ENCODE data around the gene CYP11A1.
"Not testable (repeated sequence)": the region's sequence is repeated elsewhere in the genome, so short reads cannot be mapped to it uniquely, and the experiment has no call there.

The CYP11A1 gene

DNA sequence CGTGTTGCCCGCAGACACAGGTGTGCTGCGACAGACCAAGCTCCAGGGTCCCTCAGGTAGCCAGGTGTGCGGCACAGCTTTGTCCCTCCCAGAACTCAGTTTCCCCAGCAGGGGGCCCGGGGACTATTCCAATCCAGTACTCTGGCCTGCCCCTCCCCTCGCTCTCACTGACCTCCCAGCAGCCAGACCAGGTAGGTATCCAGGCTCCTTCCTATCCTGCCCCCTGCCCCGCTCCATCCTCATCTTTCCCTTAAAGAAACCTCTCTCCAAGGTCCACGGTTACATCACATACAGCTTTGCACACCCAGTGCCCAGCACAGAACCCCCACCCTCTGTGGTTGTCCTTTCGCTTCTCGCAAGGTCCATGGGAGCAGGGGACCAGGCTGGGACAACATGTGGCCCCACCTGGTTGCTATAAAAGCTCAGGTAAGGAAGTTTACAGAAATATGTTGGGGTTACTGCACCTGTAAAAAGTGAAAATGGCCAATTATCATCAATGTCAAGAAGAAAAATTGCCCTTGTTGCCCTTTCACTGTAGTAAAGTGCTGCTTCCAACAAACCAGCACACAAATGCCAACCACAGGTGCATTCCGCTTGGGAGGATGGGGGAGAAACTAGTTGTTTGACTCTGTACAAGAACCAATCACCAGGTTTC, 7.3 kb upstream of the CYP11A1 start:
- no peak for DNase-seq (ENCODE audit: low read depth)

DNA sequence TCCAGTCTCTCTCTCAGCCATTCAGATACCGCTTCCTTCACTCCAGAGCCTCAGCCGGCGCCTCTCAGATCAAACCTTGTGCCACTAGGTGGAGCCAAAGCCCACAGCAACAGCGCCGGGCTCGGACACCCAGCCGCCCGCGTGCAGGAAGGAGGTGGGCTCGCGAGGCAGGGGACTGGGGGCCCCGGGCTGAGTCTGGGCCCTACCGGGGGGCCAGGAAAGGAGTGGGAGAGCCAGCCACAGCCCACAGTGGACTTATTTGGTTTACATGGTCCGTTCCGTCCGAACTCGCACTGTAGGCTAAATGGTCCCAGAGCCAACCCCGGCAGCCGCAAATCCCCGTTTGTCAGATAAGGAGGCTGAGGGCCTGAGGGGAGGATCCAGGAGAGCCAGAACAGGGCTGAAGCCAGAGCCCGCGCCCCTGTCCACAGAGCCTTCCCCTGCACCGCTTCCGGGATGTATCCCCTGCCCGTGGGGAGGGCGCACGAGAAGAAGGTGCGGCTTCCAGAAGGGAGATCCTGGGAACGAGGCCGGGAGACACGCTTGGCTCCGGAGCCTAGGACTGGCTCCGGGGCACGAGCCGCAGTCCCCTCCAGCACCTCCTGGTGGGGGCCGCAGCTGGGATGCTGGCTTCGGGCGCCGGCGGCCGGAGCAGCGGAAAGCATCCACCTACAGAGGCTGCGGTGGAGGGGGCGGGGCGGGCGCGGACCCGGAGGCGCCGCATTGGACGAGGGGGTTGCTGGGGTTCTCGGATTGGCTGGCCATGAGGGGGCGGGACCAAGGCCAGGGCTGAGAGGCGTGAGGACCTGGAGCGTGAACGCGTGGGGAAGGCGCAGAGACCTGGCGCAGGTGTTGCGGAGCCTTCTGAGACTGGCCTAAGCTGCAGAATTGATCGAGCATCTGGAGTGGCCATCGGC, 6.5 kb upstream of the CYP11A1 start:
- peak; percentile 41 for DNase-seq (ENCODE audit: low read depth)

DNA sequence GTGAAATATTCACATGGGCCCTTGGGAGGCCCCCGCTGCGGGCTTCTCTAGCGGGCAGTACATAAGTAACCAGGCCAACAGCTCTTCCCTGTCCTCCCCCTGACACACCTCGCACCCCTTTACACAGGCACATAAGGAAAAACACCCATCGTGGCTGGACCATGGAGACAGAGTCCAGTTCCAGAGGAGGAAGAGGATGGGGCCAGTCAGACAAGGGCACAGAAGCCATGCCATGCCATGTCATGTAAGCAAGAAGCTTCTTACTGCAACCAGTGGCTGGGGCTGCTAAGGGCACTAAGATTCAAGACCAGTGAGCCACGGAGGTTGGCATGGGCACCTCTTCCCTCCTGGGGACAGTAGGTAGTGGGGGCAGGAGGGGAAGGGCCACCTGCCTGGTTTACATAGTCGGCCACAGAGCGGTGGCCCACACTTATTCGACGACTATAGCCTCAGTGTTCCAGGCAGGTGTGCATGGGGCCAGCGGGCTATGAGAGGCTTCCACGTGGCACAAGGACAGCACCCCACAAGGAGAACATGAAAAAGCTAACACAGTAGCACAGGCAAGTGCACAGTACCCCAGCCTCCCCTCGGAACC, 5.7 kb upstream of the CYP11A1 start:
- no peak for DNase-seq (ENCODE audit: low read depth)

DNA sequence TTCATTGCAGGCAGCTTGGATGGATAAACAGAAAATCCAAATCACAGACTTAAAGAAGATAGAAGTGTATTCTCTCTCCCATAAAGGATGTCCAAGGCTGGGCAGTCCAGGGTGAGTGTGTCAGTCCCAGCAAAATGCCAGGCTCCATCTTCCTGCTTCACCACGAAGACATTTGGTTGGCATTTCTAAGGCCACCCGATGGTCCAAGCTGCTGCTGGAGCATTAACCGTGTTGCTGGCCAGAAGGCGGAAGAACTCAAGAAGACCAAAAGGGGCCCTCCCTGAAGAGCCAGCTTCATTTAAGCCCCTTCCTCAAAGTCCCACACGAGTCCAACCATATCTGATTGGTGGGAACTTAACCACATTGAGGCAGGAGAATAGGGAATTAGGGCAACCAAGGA, 3.0 kb upstream of the CYP11A1 start:
- DNase-seq (ENCODE audit: low read depth) = no peak

DNA sequence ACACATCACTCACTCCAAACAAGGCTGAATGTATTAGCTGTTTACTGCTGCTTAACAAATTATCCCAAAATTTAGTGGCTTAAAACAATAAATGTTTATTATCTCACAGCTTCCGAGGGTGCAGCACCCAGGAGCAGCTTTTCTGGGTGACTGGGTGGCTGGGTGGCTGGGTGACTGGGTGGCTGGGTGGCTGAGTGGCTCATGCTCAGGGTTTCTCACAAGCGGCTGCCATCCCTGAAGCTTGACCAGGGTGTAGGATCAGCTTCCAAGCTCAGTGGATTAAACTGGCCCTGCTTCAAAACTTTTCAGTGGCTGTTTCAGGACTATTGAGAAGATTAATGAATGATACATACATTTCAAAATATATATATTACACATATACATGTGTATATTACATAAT, 2.3 kb upstream of the CYP11A1 start:
- no peak for DNase-seq (ENCODE audit: low read depth)

DNA sequence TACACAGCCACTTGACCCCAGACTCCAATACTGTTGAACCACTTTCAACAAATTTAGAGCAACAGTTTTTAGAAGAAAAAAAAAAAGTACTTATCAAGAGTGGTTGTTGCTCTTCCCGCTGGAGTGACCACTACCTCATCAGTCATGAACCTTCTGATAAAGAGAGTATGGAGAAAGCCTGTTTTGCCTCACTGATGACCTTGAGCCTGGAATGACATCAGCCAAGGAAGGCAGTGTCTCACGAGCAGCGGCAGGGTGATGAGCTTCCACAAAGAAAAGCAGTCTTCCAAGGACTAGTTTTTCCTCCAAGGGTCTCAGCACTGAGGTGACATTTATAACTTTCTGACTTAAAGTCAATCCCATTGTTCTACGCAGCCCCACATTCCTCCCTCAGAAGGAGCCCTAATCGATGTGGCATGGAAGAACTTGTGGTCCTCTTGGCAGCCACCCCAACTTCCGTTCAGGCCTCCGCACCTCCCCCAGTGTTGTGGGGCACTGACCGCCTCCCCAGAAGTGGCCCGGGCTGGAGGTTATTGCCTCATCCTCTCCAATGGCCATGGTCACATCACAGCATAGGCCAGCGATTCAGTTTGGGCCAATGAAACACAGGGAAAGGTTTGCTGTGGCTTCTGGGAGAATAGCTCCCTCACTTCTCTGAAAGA, 1.8 kb upstream of the CYP11A1 start:
- no peak for DNase-seq (ENCODE audit: low read depth)

DNA sequence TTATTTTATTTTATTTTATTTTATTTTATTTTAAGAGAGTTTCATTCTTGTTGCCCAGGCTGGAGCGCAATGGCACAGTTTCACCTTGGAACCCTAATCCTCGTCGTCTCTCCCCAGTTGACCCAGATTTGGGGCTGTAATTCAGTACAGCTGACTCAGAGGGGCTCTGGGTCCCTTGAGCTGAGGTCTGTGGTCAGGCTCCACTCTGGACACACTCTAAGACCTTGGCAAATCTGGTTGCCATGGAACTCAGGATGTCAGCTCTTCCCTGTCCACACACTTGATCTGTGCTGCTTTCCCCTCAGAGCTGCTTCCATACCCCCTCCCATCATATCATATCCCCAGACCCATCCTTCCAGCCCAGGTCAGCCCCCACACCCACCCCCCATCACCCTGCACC, 675 bp upstream of the CYP11A1 start:
- DNase-seq (ENCODE audit: low read depth) = no peak

DNA sequence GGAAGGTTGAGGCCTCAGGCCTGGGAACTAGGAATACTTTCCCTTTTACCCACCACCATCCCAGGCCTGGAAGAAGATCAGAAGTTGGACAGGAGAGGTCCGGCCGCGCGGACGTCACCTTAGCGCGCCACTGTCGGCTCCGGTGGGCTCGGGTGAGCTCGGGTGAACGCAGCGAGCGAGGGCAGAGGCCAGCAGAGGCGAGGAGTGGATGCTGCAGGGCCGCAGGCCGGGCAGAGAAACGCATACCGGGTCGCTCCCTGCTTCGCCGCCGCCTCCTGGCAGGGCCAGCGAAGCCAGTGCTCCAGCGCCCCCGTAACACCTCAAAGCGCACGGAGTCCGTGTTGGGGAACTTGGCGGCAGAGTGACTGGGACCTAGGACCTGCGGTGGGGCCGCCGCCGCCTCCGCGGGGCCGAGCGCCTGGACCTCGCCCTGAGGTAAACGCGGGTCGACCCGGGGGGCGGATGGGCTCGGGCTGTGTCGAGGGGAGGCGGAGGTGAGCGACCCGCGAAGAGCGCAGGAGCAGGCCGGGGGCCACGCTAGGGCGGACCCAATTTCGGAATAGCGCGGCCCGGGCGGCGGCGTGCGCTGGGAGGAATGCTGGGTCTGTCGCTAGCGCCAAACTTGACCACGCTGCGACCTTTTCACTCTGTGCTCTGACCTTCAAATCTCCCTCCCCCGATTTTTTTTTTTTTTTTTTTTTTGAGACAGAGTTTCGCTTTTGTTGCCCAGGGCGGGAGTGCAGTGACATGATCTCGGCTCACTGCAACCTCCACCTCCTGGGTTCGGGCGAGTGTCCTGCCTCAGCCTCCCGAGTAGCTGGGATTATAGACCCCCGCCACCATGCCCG, 1.6 kb downstream of the CYP11A1 start:
- peak; percentile 33 for DNase-seq (ENCODE audit: low read depth)

DNA sequence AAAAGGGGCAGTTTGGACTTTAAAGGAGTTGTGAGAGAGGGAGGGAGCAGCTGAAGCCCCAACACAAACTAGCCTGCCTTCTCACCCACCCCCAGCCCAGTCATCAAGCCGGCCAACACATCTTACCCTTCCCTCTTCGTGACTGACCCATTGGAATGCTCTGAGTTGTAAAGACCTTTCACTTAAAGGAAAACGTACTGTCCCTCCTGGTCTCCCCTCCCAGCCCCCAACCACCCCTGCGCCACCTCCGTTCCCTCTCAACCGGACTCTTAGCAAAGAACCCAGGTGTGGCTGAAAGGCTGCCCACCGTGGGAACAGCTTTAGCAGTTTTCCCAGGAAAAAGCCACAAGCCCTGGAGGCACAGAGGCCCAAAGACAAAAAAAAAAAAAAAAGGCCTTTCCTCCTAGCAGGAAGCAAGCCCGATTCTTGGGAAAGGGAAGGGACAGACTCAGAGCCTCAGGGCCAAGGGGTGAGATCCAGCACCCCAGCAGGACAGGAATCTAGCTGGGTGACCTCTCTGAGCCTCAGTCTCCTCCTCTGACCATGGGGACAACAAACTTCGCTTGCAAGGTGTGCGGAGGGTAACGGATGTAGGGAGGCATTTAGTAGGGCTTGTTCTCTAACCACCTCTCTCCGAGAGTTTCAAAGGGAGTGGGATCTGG, 2.4 kb downstream of the CYP11A1 start:
- no peak for DNase-seq (ENCODE audit: low read depth)

DNA sequence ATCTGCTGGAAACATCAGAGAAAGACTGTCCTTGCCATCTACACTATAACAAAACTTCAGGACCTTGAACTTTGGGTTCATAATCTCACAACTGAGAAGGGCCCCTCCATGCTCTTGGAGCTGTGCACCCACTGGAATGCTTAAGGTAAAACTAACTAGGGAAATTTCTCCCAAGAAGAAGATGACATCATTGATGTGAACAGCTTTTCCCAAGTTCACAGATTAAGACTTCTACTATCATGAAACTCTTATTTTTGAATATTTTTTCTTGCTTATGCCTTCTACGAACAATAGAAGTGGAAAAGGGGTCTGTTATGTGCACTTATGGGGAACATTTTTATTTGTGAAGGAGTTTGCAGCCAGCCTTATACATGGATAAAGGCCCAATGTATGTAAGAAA, 5.0 kb downstream of the CYP11A1 start:
- DNase-seq (ENCODE audit: low read depth) = no peak

DNA sequence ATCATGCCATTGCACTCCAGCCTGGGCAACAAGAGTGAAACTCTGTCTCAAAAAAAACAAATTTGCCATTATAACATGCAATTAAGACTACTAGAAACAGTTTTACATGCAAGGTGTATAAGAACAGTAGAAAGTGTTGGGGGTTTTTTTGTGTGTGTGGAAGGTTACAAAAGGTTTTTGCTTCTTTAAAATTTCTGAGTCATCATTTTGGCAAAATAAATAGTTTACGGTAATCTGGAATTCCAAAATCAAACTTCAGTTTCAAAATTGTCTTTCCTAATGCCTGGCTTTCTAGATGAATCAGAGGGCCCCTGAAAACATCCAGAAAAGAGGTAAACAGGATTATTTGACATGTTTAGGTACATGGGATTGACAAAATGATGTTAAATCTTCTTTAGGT, 6.6 kb downstream of the CYP11A1 start:
- not testable (repeated sequence) for DNase-seq (ENCODE audit: low read depth)

DNA sequence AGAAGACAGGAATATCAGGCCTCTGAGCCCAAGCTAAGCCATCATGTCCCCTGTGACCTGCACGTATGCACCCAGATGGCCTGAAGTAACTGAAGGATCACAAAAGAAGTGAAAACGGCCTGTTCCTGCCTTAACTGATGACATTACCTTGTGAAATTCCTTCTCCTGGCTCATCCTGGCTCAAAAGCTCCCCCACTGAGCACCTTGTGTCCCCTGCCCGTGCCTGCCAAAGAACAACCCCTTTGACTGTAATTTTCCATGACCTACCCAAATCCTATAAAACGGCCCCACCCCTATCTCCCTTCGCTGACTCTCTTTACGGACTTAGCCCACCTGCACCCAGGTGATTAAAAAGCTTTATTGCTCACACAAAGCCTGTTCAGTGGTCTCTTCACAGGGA, 8.1 kb downstream of the CYP11A1 start:
- not testable (repeated sequence) for DNase-seq (ENCODE audit: low read depth)

DNA sequence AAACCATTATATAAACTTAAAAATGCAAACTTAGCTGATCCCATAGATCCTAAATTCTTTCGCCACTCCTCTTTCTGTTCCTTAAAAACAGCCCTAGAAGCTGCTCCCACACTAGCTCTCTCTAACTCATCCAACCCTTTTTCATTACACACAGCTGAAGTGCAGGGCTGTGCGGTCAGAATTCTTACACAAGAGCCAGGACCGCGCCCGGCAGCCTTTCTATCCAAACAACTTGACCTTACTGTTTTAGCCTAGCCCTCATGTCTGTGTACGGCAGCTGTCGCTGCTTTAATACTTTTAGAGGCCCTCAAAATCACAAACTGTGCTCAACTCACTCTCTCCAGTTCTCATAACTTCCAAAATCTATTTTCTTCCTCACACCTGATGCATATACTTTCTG, 9.9 kb downstream of the CYP11A1 start:
- not testable (repeated sequence) for DNase-seq (ENCODE audit: low read depth)

DNA sequence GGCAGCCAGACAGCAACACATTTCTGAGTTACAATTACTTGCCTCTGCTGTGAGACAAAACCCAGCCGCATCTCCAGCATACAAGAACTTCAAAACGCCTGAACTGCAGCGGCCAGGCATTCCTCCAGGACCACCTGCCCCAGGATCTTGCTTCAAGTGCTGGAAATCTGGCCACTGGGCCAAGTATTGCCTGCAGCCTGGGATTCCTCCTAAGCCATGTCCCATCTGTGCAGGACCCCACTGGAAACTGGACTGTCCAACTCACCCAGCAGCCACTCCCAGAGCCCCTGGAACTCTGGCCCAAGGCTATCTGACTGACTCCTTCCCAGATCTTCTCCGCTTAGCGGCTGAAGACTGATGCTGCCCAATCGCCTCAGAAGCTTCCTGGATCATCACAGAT, 11.4 kb downstream of the CYP11A1 start:
- DNase-seq (ENCODE audit: low read depth) = not testable (repeated sequence)

DNA sequence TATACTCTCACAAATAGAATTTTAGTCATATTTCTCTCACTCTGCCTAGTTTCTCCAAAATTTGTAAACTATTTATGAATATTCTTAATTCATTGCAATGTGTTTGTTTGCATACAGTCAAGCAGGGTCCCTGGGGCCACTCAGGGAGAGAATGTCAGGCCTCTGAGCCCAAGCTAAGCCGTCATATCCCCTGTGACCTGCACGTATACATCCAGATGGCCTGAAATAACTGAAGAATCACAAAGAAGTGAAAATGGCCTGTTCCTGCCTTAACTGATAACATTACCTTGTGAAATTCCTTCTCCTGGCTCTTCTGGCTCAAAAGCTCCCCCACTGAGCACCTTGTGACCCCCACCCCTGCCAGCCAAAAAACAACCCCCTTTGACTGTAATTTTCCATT, 13.5 kb downstream of the CYP11A1 start:
- not testable (repeated sequence) for DNase-seq (ENCODE audit: low read depth)

DNA sequence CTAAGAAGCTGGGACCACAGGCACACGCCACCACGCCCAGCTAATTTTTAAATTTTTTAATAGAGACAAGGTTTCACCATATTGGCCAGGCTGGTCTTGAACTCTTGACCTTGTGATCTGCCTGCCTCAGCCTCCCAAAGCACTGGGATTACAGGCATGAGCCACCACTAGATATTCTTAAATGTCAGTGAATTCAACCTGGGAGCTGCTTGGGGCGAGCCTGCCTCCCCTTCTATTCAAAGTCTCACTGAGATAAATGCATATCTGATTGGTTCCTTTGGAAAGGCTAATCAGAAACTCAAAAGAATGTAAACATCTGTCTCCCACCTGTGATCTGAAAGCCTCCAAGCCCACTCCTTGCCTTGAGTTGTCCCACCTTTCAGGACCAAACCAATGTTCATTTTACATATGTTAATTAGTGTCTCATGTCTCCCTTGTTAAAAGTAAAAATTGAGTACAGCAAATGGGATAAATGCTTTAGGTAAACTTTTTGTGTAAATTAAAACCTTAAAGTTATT, 15.0 kb downstream of the CYP11A1 start:
- no peak for DNase-seq (ENCODE audit: low read depth)

DNA sequence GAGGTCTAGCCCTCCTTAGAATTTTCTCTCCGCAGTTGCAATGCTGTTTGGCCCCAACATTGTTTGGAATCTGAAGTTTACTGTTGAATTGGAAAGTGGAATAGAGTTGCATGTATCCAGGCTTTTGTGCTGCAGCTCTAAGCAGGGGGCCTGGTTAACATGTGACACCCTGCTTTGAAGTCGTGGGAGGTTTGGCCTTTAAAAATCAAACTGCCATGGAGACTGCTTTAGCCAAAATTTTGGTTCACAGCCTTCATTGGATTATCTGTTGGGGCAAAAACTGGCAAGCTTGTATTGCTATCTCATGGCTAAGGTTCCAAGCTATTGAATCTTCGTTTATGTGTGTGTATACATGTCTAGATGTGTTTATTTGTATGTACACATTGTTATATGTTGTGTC, 15.8 kb downstream of the CYP11A1 start:
- no peak for DNase-seq (ENCODE audit: low read depth)

DNA sequence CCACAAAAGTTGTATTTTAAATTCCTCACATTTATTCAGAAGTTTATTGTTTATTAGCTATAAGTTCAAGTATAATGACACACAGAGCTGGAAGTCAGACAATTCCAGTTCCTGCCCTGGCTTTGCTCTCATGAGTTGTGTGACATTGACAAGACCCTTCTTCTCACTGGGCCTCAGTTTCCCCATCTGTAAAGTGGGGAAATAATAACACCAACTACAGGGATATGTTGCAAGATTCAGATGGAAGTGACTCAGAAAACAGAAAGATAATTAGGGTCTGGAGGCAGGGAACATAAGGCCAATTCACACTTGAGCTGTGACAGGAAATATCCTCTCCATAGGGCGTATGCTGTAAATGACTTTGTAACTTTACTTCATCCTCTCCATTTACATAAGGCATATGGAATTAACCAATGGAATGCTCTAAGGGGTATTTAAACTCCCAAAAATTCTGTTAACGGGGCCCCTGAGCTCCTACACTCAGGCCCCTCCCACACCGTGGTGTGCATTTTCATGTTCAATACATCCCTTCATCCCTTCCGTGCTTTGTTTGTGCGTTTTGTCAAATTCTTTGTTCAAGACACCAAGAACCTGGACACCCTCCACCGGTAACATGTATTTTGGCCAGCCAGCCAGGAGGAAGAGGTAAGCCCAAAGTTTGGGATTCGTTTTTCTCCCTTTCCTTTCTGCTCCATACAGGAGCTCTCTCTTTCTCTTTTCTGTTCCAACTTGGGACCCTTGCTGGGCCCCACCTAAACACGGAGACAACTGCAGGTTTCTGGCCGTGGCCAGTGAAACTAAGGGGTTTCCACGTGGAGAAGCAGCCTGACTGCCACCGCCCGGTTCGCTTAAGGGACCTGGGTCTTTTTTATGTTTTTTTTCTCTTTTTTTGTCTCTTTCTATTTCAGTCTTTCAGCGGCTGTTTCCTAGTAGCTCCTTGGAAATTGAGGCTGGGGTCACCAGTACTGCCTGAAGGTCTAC, 16.9 kb downstream of the CYP11A1 start:
- DNase-seq (ENCODE audit: low read depth) = no peak

DNA sequence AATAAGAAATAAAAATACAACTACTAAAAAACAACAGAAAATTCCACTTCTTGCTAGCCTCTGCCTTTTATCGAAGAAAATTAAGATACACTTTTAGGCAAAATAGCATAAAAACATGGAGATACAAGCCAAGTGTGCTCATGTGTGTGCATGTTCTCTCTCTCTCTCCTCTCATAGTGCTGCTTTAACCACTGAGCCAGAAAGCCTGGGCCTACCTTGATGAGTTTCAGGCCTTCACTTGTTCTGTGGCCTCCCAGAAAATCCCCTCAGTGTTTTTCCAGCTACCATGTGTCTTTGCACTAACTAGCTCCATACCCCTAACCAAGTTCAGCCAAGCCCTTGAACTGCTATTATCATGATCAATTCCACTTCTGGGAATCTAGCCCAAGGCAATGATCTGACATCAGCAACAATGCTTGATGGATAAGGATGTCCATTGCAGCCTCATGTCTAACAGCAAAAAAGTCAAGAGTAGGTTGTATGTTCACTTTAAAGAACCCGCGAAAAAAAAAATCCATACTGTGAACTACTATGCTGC, 18.1 kb downstream of the CYP11A1 start:
- no peak for DNase-seq (ENCODE audit: low read depth)

Measured in HS-5 (cell line).